Chondrocyte (in vitro differentiated cells): ENCODE data around the gene ZCCHC17. TPM values are rescaled to one million over a fixed set of nuclear protein-coding genes. Genes with fewer than 3 reads are reported as not detected.

ENCODE experiments used
- DNase-seq: peaks from one replicate; pipeline ENCODE4 v3.0.0; 2021; ENCODE audit warnings: mixed read lengths, low spot score
- H3K27ac Mint-ChIP-seq: one replicate; pipeline ENCODE4 v1.8.0; 2021; ENCODE audit warnings: mild to moderate bottlenecking, moderate library complexity, mixed read lengths; ENCODE audit not compliant: unreplicated experiment
- H3K27me3 Mint-ChIP-seq: 2 replicates; pipeline ENCODE4 v1.8.0; 2021; ENCODE audit warnings: low read depth, mixed read lengths
- H3K36me3 Mint-ChIP-seq: 2 replicates; pipeline ENCODE4 v1.8.0; 2021; ENCODE audit warnings: low read depth, mixed read lengths
- H3K4me1 Mint-ChIP-seq: 2 replicates; pipeline ENCODE4 v1.8.0; 2021; ENCODE audit warnings: low read depth, mild to moderate bottlenecking, mixed read lengths
- H3K4me3 Mint-ChIP-seq: one replicate; pipeline ENCODE4 v1.8.0; 2021; ENCODE audit warnings: mild to moderate bottlenecking, moderate library complexity, mixed read lengths; ENCODE audit not compliant: unreplicated experiment
- H3K9me3 Mint-ChIP-seq: 2 replicates; pipeline ENCODE4 v1.8.0; 2021; ENCODE audit warnings: low read depth, mixed read lengths
- total RNA-seq: library from RNA; stranded (reverse); gene quantifications from 3 replicates; pipeline ENCODE4 v1.2.1, GENCODE V29; 2021
- TF ChIP-seq, protein P1 (sequence below): fragments of 200-600 bp; sonication (generic); IDR thresholded peaks from 2 replicates; pipeline ENCODE4 v1.5.0; 2021; ENCODE audit warnings: antibody characterized with exemption, mild to moderate bottlenecking, moderate library complexity

ZCCHC17 gene
- total RNA-seq, 1 donor from 2014 or later, result 31.1 TPM

DNA sequence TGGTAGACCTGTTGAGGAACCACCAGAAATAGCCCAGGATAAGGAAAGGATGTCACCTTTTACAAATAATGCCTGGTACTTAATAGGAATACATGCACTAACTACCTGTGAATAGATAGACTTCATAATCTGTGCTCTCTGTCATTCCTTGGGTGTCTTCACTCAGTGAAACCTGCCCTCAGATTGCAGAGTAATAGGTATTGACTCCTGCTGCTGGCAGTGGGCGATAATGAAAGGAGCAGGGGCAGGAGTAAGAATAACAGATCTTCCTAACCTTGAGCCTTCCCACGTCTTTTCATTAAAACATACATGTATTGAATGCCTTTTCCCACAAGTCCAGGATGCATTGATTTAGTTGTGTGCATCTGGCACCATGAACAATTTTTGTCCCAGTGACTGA, 59.6 kb downstream of the ZCCHC17 start:
- no peak for DNase-seq
- H3K27me3 Mint-ChIP-seq, result no peaks in the 10 kb centered on the region

DNA sequence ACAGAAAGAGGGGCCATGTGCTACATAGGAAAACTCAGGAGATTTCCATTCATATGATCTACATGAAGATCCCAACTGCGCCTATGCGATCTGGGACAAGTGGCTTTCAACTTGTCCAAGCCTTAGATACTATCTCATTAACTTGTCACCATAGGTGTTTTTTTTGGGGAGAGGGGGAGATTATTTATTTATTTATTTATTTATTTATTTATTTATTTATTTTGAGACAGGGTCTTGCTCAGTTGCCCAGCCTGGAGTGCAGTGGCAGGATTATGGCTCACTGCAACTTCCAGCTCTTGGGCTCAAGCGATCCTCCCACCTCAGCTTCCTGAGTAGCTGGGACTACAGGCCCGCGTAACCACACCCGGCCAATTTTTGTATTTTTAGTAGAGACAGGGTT, 64.8 kb downstream of the ZCCHC17 start:
- H3K4me3 Mint-ChIP-seq, result no peak overlapping the region
- H3K9me3 Mint-ChIP-seq, result no peaks in the 10 kb centered on the region
- no peaks in the 10 kb centered on the region for H3K4me1 Mint-ChIP-seq
- H3K36me3 Mint-ChIP-seq, result peaks cover 25% of the 10 kb centered on the region
- TF ChIP-seq, protein P1, sequence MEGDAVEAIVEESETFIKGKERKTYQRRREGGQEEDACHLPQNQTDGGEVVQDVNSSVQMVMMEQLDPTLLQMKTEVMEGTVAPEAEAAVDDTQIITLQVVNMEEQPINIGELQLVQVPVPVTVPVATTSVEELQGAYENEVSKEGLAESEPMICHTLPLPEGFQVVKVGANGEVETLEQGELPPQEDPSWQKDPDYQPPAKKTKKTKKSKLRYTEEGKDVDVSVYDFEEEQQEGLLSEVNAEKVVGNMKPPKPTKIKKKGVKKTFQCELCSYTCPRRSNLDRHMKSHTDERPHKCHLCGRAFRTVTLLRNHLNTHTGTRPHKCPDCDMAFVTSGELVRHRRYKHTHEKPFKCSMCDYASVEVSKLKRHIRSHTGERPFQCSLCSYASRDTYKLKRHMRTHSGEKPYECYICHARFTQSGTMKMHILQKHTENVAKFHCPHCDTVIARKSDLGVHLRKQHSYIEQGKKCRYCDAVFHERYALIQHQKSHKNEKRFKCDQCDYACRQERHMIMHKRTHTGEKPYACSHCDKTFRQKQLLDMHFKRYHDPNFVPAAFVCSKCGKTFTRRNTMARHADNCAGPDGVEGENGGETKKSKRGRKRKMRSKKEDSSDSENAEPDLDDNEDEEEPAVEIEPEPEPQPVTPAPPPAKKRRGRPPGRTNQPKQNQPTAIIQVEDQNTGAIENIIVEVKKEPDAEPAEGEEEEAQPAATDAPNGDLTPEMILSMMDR, result no peak
- no peaks in the 10 kb centered on the region for H3K27me3 Mint-ChIP-seq
- no peak for DNase-seq
- no peak overlapping the region for H3K27ac Mint-ChIP-seq

More for the DNA sequence above, 59.6 kb downstream of the ZCCHC17 start:
- Mint-ChIP-seq H3K4me3 (no peak overlapping the region), H3K27ac (no peak overlapping the region), H3K9me3 (no peaks in the 10 kb centered on the region), H3K4me1 (peaks cover 8% of the 10 kb centered on the region), H3K36me3 (peaks cover 17% of the 10 kb centered on the region)
- TF ChIP-seq, protein P1, result no peak

DNA sequence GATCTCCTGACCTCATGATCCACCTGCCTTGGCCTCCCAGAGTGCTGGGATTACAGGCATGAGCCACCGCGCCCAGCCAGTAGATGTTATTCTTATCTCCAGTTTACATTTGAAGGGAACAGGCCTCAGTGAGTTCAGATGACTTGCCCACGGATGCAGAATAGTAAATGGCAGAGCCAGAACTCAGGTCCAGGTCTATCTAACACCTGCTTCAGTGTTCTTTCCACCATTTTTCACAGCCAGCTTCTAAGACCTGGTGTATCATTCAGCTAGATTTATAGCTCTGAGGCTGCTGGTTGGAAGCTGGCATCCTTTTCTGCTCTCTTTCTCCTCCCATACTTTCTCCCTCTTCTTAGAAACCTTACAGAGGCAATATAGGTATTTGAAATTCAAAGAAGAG, 65.2 kb downstream of the ZCCHC17 start:
- Mint-ChIP-seq H3K27ac (no peak overlapping the region), H3K4me1 (no peaks in the 10 kb centered on the region), H3K9me3 (no peaks in the 10 kb centered on the region), H3K27me3 (no peaks in the 10 kb centered on the region), H3K4me3 (no peak overlapping the region), H3K36me3 (peaks cover 26% of the 10 kb centered on the region)
- TF ChIP-seq, protein P1, result no peak
- no peak for DNase-seq

DNA sequence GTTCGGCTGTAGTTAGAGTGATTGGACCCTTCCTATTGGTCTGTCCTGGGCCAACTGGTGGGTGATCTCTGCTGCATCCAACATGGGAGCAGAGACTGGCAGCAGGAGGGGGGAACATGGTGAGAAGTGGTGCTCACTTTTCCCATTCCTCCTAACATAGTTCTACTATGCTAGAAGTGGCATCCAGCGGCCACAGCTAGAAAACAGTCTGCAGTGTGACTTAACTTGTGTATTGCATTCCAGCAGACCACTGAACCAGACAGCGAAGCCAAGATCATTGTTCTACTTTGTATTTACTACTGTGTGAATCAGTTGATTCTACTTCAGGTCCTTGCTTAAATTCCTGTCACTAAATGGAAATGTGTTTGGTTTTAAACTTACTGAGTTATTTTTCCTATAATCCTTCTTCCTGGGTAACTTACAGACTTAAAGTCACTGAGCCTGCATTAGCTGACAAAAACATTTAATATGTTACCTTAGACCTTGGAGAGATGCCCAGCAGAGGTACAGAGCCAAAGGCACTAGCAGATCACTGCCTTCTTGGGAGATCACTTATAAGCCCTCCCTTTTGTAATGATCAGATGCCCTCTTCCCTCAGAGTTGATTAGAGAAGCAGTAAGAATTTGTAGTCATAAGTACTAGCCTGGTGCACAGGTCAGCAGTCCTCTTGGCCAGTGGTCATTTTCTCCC, 67.9 kb downstream of the ZCCHC17 start:
- Mint-ChIP-seq H3K27ac (no peak overlapping the region), H3K36me3 (peaks cover 37% of the 10 kb centered on the region), H3K27me3 (no peaks in the 10 kb centered on the region), H3K4me1 (peaks cover 12% of the 10 kb centered on the region), H3K9me3 (no peaks in the 10 kb centered on the region), H3K4me3 (no peak overlapping the region)
- TF ChIP-seq, protein P1, result no peak
- DNase-seq, result no peak

DNA sequence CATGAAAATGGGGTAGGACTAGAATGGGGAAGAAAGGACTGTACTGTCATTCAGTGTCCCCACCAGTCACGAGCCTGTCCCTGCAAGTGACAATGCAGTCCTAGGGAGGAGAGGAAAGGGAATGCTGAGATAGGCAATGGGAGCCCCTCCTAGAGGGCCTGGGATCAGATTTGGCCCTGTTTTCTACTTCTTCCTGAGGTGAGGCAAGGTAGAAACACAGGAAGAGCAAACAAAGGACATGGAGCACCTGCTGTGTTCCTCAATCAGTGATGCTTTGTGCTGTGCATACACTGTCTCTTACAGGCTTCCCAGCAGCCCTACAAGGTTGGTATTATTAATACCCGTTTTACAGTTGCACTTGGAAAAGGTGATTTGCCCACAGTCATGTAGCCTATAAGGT, 70.0 kb downstream of the ZCCHC17 start:
- Mint-ChIP-seq H3K36me3 (peaks cover 34% of the 10 kb centered on the region), H3K9me3 (no peaks in the 10 kb centered on the region), H3K4me3 (no peak overlapping the region), H3K27me3 (no peaks in the 10 kb centered on the region), H3K4me1 (peaks cover 30% of the 10 kb centered on the region), H3K27ac (peak overlapping the region; percentile 22)
- DNase-seq, result no peak
- TF ChIP-seq, protein P1, result no peak
